ENCODE data around the gene CISTR. TPM values are rescaled to one million over a fixed set of nuclear protein-coding genes. Genes with fewer than 3 reads are reported as not detected.

Gene CISTR
- total RNA-seq, 1 experiment from 2014 or later = not detected

GRCh38 chr12:53758081-53758729 lies 6.4 kb upstream of the CISTR start:
- H2BK20ac ChIP-seq (ENCODE audit: low read depth, low read length, poor library complexity, severe bottlenecking) = no peak overlapping the region
- H3K23ac ChIP-seq (ENCODE audit: insufficient read length, low read depth, low read length) = no peak overlapping the region
- H2BK120ac ChIP-seq (ENCODE audit: low read depth, low read length, poor library complexity, severe bottlenecking) = no peak overlapping the region
- H3K14ac ChIP-seq (ENCODE audit: insufficient read depth, low read length) = no peak overlapping the region
- no peak overlapping the region for H4K8ac ChIP-seq (replicated peaks; ENCODE audit: insufficient read length, low read depth, low read length)
- H2BK15ac ChIP-seq (ENCODE audit: low read depth, low read length) = no peak overlapping the region
- no peak overlapping the region for H3K4me3 Mint-ChIP-seq
- no peaks in the 10 kb centered on the region for H4K20me1 ChIP-seq (ENCODE audit: control insufficient read depth, insufficient read depth, insufficient read length)
- H2BK5ac ChIP-seq (ENCODE audit: insufficient read length, low read length) = no peak overlapping the region
- no peaks in the 10 kb centered on the region for H3K36me3 Mint-ChIP-seq (ENCODE audit: insufficient read depth in 1 of 3, low read depth in 3 of 3)
- H3K79me1 ChIP-seq (ENCODE audit: insufficient read depth, low read depth, low read length, poor library complexity, severe bottlenecking) = no peaks in the 10 kb centered on the region
- H2BK12ac ChIP-seq (ENCODE audit: insufficient read length, low read depth, low read length) = no peak overlapping the region
- H2AFZ ChIP-seq (ENCODE audit: low read length) = no peak overlapping the region
- H3K27ac ChIP-seq (ENCODE audit: insufficient read length, low read depth, low read length) = no peak overlapping the region
- peaks cover 11% of the 10 kb centered on the region; the same call in 1 of the 2 replicates for H3K27me3 ChIP-seq (ENCODE audit: insufficient read depth, low read length)
- peaks cover 4% of the 10 kb centered on the region; the same call in 1 of the 2 replicates for H3K4me1 ChIP-seq (ENCODE audit: insufficient read depth, low read length)
- H3K27ac Mint-ChIP-seq = no peak overlapping the region
- DNase-seq = no peak
- H2AK5ac ChIP-seq (ENCODE audit: insufficient read length, low read length) = no peak overlapping the region
- H3K56ac ChIP-seq (ENCODE audit: insufficient read length, low read depth, low read length) = no peak overlapping the region
- H3K4me2 ChIP-seq (ENCODE audit: insufficient read depth, insufficient read length, low read length) = no peak overlapping the region
- TF ChIP-seq, protein P1, sequence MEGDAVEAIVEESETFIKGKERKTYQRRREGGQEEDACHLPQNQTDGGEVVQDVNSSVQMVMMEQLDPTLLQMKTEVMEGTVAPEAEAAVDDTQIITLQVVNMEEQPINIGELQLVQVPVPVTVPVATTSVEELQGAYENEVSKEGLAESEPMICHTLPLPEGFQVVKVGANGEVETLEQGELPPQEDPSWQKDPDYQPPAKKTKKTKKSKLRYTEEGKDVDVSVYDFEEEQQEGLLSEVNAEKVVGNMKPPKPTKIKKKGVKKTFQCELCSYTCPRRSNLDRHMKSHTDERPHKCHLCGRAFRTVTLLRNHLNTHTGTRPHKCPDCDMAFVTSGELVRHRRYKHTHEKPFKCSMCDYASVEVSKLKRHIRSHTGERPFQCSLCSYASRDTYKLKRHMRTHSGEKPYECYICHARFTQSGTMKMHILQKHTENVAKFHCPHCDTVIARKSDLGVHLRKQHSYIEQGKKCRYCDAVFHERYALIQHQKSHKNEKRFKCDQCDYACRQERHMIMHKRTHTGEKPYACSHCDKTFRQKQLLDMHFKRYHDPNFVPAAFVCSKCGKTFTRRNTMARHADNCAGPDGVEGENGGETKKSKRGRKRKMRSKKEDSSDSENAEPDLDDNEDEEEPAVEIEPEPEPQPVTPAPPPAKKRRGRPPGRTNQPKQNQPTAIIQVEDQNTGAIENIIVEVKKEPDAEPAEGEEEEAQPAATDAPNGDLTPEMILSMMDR (conservative IDR thresholded peaks at IDR 0.05) = no peak
- H3K4me1 Mint-ChIP-seq = peaks cover 25 to 34% of the 10 kb centered on the region in 2 experiments
- H3K4ac ChIP-seq (ENCODE audit: low read depth, low read length) = no peak overlapping the region
- peaks cover 45% of the 10 kb centered on the region for H3K27me3 Mint-ChIP-seq (ENCODE audit: low read depth)
- WGBS (ENCODE audit: extremely low coverage, insufficient read length, low lambda C conversion rate) = no CpG with 5 or more reads among the region's 7 CpGs
- no peak overlapping the region for H4K91ac ChIP-seq (ENCODE audit: insufficient read length, low read depth, low read length)
- peaks cover 4% of the 10 kb centered on the region for H3K23me2 ChIP-seq (ENCODE audit: insufficient read length, low read depth, low read length, poor library complexity, severe bottlenecking)
- H3K79me2 ChIP-seq (ENCODE audit: insufficient read depth, low read length) = no peaks in the 10 kb centered on the region
- H3K9me3 Mint-ChIP-seq = no peaks in the 10 kb centered on the region
- no peaks in the 10 kb centered on the region for H3K9me3 ChIP-seq (ENCODE audit: control insufficient read depth, low read depth, low read length)
- H4K5ac ChIP-seq (ENCODE audit: insufficient read length, low read depth, low read length) = no peak overlapping the region
- no peak overlapping the region for H3T11ph ChIP-seq (ENCODE audit: low read length)
- H3K18ac ChIP-seq (ENCODE audit: insufficient read length, low read depth, low read length) = no peak overlapping the region
- no peak overlapping the region for H3K9ac ChIP-seq (ENCODE audit: extremely low read depth, insufficient read length, low read length)
